Calu3 (cell line): ENCODE data around the gene DLX2. TPM values are rescaled to one million over a fixed set of nuclear protein-coding genes. Genes with fewer than 3 reads are reported as not detected.

Experiments used
- BruUV-seq: library from RNA; stranded (reverse); fragments of 400-500 nt; replicated peaks from 2 replicates; lab custom pipeline; 2021; lab: Mats Ljungman, UMichigan
- CTCF ChIA-PET: fragments of 300-600 bp; sonication (Branson Sonifier 250); formaldehyde crosslinking; loops from one replicate; lab custom pipeline; 2022; ENCODE audit warnings: antibody characterized with exemption; lab: Charles Lee
- DNase-seq: peaks from one replicate; pipeline ENCODE4 v3.0.0; 2022
- H3K27ac Mint-ChIP-seq: one replicate; pipeline ENCODE4 v1.8.0; 2022; ENCODE audit warnings: mixed read lengths; ENCODE audit not compliant: unreplicated experiment
- H3K27me3 Mint-ChIP-seq: one replicate; pipeline ENCODE4 v1.8.0; 2022; ENCODE audit warnings: mixed read lengths; ENCODE audit not compliant: unreplicated experiment
- H3K36me3 Mint-ChIP-seq: one replicate; pipeline ENCODE4 v1.8.0; 2022; ENCODE audit warnings: mild to moderate bottlenecking, moderate library complexity, mixed read lengths; ENCODE audit not compliant: insufficient read depth, unreplicated experiment
- H3K4me1 Mint-ChIP-seq: one replicate; pipeline ENCODE4 v1.8.0; 2022; ENCODE audit warnings: mild to moderate bottlenecking, low read depth, mixed read lengths; ENCODE audit not compliant: unreplicated experiment
- H3K4me3 Mint-ChIP-seq: one replicate; pipeline ENCODE4 v1.8.0; 2022; ENCODE audit warnings: mild to moderate bottlenecking, low read depth, moderate library complexity, mixed read lengths; ENCODE audit not compliant: unreplicated experiment
- H3K9me3 Mint-ChIP-seq: one replicate; pipeline ENCODE4 v1.8.0; 2022; ENCODE audit warnings: low read depth, mixed read lengths; ENCODE audit not compliant: unreplicated experiment
- CTCF ChIP-seq: fragments of 200-600 bp; IDR thresholded peaks from one replicate; pipeline ENCODE4 v1.8.0; 2022; ENCODE audit warnings: antibody characterized with exemption; ENCODE audit not compliant: unreplicated experiment
- intact Hi-C: fragments of 100-400 bp; cut with micrococcal nuclease; formaldehyde crosslinking; loops from one replicate; pipeline ENCODE4 v1.10.0; 2022; ENCODE audit not compliant: unreplicated experiment
- total RNA-seq: library from RNA; stranded (reverse); gene quantifications from 2 replicates; pipeline ENCODE4 v1.2.3, GENCODE V29; 2022

Gene DLX2
- total RNA-seq, 1 experiment from 2014 or later: not detected

GRCh38 chr2:172087207-172087779 lies 15.4 kb downstream of the DLX2 start:
- H3K36me3 Mint-ChIP-seq: peaks cover 23% of the 10 kb centered on the region
- H3K9me3 Mint-ChIP-seq: no peaks in the 10 kb centered on the region
- BruUV-seq: no TSS peak
- intact Hi-C loops: no loop called here
- no peak for DNase-seq
- peaks cover 40% of the 10 kb centered on the region for H3K4me1 Mint-ChIP-seq
- H3K27me3 Mint-ChIP-seq: peaks cover 100% of the 10 kb centered on the region
- CTCF ChIA-PET: interaction anchor here (0.6 to 1.5 kb wide), 4 partner anchors 9 to 283 kb away, joined by 3 to 5 read pairs (median 4); no protein-coding TSS in a partner anchor
- H3K27ac Mint-ChIP-seq: no peak overlapping the region
- H3K4me3 Mint-ChIP-seq: peak overlapping the region; percentile 88
- TF ChIP-seq CTCF: no peak

DNA sequence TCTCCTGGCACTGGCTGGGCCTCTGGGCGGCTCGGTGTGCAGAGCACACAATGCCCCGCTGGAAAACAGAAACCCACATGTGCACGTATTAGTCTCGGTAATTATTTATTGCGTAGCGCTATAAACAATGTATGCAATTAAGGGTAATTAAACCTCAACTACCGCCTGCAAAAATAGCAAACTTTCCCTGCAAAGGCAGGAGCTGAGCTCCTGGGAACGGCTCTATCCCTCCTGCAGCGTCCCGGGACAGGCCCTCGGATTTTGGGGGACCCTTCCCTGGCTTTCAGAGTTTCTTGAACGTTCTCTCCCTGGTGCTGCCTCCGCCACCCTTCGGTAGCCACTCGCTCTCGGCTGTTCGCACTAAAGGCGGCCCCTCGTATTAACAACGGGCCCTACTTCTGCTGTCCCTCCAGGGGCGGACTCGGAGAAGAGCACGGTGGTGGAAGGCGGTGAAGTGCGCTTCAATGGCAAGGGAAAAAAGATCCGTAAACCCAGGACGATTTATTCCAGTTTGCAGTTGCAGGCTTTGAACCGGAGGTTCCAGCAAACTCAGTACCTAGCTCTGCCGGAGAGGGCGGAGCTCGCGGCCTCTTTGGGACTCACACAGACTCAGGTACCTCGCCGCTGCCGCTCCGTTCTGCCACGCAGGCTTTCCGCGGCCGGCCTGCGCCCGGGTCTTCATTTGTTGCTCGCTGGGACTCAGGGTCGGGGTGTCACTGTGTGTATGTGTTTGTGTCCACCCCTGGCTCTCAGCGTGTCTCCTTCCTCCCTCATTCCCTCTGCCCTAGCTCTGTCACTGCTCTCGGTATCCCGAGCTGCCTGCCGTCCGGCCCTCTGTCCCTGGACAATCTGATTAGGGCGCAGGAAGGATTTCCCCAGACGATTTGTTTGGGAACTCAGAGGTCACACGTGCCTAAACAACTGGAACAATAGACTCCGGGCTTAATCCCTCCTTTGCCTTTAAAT lies 16.2 kb downstream of the DLX2 start:
- CTCF ChIA-PET: interaction anchor here (0.7 to 2.0 kb wide), 4 partner anchors 10 to 1907 kb away, joined by 3 to 5 read pairs (median 4); no protein-coding TSS in a partner anchor
- Mint-ChIP-seq H3K27me3 (peaks cover 99% of the 10 kb centered on the region), H3K4me3 (peak overlapping the region; percentile 88), H3K27ac (no peak overlapping the region), H3K36me3 (peaks cover 23% of the 10 kb centered on the region), H3K9me3 (no peaks in the 10 kb centered on the region), H3K4me1 (peaks cover 40% of the 10 kb centered on the region)
- no TSS peak for BruUV-seq
- intact Hi-C loops: no loop called here
- TF ChIP-seq CTCF: peak; percentile 36
- peak; percentile 56 for DNase-seq

GRCh38 chr2:172085460-172086159 lies 17.1 kb downstream of the DLX2 start, which contains the start of gene DLX1:
TSS of gene DLX1 (plus strand) at chr2:172085507. CDS start at chr2:172085678, 171 bp downstream.
- no TSS peak for BruUV-seq
- H3K27me3 Mint-ChIP-seq: peaks cover 90% of the 10 kb centered on the region
- no peaks in the 10 kb centered on the region for H3K9me3 Mint-ChIP-seq
- intact Hi-C loops: no loop called here
- CTCF ChIA-PET: interaction anchor here (0.6 to 2.0 kb wide), 4 partner anchors 10 to 41 kb away, joined by 4 to 8 read pairs (median 5); no protein-coding TSS in a partner anchor
- no peak for DNase-seq
- TF ChIP-seq CTCF: no peak
- H3K27ac Mint-ChIP-seq: peak within 1 kb of the TSS; percentile 14
- peaks cover 40% of the 10 kb centered on the region for H3K4me1 Mint-ChIP-seq
- H3K4me3 Mint-ChIP-seq: peak within 1 kb of the TSS; percentile 88
- H3K36me3 Mint-ChIP-seq: peaks cover 23% of the 10 kb centered on the region
